Ovary (tissue), 3 donors: Measurements from ENCODE around the gene CCDC152.
A peak's percentile ranks its signal among the peaks of the same experiment; 100 is the strongest.

Source experiments
- CTCF ChIP-seq, 3 donors: fragments of 450-650 bp in 2 of 3; fragments of 200-600 bp in 1 of 3; IDR thresholded peaks; one replicate each; pipeline versions ENCODE4 v1.5.1 to v1.8.0; 2016 to 2022; ENCODE audit warnings: antibody characterized with exemption in 3 of 3, mild to moderate bottlenecking in 1 of 3
- POLR2A ChIP-seq: fragments of 450-650 bp; IDR thresholded peaks from one replicate; pipeline ENCODE4 v1.6.1; 2017; ENCODE audit warnings: antibody characterized with exemption, mild to moderate bottlenecking, moderate library complexity
- donor health status: DM: no; HTN: no; CAD: no.

GRCh38 chr5:42811591-42812446 lies 55.2 kb downstream of the CCDC152 start, which contains the start of gene SELENOP:
- TF ChIP-seq CTCF (IDR thresholded peaks at IDR 0.05) (no peak), POLR2A (peak; percentile 86)
